NCI-H748 (cell line): ENCODE data around the gene TENM4.

Experiments
- DNase-seq: peaks from one replicate; lab custom pipeline; 2025; ENCODE audit not compliant: unreplicated experiment; lab: John Stamatoyannopoulos, UW

Gene TENM4

GRCh38 chr11:79312617-79313529 lies 128.0 kb downstream of the TENM4 start:
- peak; percentile 11 for DNase-seq

- DNase-seq = no peak
Observed at GRCh38 chr11:79311461-79311860, 129.4 kb downstream of the TENM4 start.

GRCh38 chr11:79309407-79309806 lies 131.4 kb downstream of the TENM4 start:
- no peak for DNase-seq

- no peak for DNase-seq
Observed at GRCh38 chr11:79308429-79308828, 132.4 kb downstream of the TENM4 start.

- no peak for DNase-seq
Observed at GRCh38 chr11:79304599-79305212, 136.1 kb downstream of the TENM4 start.

- DNase-seq = no peak
Observed at GRCh38 chr11:79296141-79296540, 144.7 kb downstream of the TENM4 start.

- DNase-seq = no peak
Observed at GRCh38 chr11:79294845-79295731, 145.7 kb downstream of the TENM4 start.

GRCh38 chr11:79291948-79292347 lies 148.9 kb downstream of the TENM4 start:
- DNase-seq = no peak

GRCh38 chr11:79290761-79291160 lies 150.1 kb downstream of the TENM4 start:
- DNase-seq = no peak

- DNase-seq = peak; percentile 13
Observed at GRCh38 chr11:79287952-79288351, 152.9 kb downstream of the TENM4 start.

GRCh38 chr11:79285756-79286155 lies 155.1 kb downstream of the TENM4 start:
- no peak for DNase-seq

- no peak for DNase-seq
Observed at GRCh38 chr11:79276736-79277325, 164.0 kb downstream of the TENM4 start.

- DNase-seq = no peak
Observed at GRCh38 chr11:79274636-79275331, 166.0 kb downstream of the TENM4 start.

GRCh38 chr11:79273781-79274180 lies 167.0 kb downstream of the TENM4 start:
- no peak for DNase-seq

- peak; percentile 60 for DNase-seq
Observed at GRCh38 chr11:79269611-79270307, 171.1 kb downstream of the TENM4 start.

GRCh38 chr11:79266396-79266795 lies 174.4 kb downstream of the TENM4 start:
- DNase-seq = no peak

GRCh38 chr11:79265756-79266322 lies 175.0 kb downstream of the TENM4 start:
- DNase-seq = no peak

GRCh38 chr11:79264284-79264683 lies 176.5 kb downstream of the TENM4 start:
- DNase-seq = peak; percentile 35

GRCh38 chr11:79263001-79263400 lies 177.8 kb downstream of the TENM4 start:
- DNase-seq = peak; percentile 12
